HG03175 (cell line): ENCODE measurements around the gene DAD1.
"Not testable (repeated sequence)": the region's sequence is repeated elsewhere in the genome, so short reads cannot be mapped to it uniquely, and the experiment has no call there.

Experiments
- ATAC-seq: cut with Tn5 transposase; IDR thresholded peaks from one replicate; pipeline ENCODE4 v1.9.1; 2021; ENCODE audit warnings: mild to moderate bottlenecking, moderate library complexity; ENCODE audit not compliant: unreplicated experiment

Gene DAD1

DNA sequence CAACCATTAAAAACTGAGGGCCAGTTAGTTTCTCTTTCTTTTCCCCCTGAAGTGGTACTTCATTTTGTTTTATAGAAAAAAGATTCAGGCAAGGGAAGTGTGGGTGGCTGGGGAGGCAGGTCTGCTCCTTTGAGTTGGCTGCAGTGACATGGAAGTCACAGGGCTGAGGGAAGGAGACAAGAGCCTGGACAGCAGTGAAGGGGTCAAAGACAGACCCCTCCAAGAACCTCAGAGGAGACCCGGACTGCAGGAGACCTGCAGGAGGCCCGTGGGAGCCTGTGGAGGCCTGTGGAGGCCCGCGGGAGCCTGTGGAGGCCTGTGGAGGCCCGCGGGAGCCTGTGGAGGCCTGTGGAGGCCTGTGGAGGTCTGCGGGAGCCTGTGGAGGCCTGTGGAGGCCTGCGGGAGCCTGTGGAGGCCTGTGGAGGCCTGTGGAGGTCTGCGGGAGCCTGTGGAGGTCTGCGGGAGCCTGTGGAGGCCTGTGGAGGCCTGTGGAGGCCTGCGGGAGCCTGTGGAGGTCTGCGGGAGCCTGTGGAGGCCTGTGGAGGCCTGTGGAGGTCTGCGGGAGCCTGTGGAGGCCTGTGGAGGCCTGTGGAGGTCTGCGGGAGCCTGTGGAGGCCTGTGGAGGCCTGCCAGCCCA lies 35.0 kb downstream of the DAD1 start:
- ATAC-seq, result not testable (repeated sequence)

DNA sequence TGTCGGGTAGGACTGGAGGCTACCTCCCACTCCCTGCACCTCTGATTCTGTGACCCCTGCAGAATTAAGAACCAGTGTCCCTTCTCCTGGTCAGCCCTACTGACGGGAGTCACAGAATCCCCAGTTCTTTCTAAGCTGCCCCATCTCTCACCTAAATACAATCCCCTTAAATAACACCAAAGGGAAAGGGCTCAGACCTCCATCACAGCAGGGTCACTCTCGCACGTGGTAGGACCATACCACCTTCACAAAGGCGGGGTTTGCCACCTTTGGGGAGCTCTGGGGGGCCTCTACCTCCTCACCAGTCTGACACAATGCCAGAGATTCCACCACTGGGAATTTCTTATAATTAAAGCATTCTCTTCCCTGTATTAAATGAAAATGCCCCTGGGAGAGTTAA lies 35.6 kb downstream of the DAD1 start:
- no peak for ATAC-seq

DNA sequence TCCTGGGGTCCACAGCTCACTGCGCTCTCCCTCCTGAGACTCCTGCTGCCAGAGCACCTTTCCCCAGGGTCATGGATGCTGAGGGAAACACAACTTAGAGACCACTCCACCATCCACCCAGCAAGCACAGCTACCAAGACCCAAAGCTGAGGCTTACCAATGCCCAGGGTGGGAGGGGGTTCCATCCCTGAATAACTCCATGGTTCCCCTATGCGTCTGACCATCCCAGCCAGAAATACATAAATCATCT lies 36.3 kb downstream of the DAD1 start:
- ATAC-seq, result no peak

DNA sequence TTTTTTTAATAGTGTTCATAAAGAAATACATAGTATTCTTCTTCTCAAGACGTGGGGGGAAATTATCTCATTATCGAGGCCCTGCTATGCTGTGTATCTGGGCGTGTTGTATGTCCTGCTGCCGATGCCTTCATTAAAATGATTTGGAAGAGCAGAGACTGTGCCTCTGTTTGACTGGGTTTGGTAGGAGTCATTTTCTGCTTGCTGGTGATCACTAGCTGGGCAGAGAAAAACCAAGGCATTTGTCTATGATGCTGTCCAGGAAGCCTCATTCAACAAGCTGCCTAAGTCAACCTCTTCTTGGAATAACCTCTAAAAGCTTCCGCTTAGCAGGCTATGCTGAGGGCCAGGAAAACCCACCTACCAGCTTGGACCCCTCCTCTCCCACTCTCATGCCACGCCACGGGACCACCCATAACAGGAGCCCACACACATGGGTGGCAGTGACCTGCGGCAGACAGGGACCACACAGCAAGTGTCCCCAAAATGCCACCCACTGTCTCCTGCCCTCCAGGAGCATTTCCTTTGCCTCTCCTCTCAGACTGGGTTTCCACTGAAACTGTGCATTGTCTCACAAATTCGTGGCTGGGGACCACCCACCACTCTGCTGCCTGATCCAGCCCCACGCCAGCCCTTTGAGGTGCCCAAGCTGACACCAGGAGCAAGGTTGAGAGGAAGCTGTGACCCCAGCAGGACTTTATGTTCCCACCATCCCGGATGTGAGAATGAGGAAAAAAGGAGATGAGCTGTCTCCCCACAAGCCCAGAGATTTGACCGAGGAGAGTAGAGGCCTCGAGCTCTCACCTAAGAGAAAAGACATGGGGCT lies 36.8 kb downstream of the DAD1 start:
- no peak for ATAC-seq

DNA sequence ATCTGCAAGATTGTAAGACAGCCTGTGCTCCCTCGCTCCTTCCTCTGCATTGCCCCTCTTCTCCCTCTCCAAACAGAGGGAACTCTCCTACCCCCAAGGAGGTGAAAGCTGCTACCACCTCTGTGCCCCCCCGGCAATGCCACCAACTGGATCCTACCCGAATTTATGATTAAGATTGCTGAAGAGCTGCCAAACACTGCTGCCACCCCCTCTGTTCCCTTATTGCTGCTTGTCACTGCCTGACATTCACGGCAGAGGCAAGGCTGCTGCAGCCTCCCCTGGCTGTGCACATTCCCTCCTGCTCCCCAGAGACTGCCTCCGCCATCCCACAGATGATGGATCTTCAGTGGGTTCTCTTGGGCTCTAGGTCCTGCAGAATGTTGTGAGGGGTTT lies 37.4 kb downstream of the DAD1 start:
- ATAC-seq, result no peak

DNA sequence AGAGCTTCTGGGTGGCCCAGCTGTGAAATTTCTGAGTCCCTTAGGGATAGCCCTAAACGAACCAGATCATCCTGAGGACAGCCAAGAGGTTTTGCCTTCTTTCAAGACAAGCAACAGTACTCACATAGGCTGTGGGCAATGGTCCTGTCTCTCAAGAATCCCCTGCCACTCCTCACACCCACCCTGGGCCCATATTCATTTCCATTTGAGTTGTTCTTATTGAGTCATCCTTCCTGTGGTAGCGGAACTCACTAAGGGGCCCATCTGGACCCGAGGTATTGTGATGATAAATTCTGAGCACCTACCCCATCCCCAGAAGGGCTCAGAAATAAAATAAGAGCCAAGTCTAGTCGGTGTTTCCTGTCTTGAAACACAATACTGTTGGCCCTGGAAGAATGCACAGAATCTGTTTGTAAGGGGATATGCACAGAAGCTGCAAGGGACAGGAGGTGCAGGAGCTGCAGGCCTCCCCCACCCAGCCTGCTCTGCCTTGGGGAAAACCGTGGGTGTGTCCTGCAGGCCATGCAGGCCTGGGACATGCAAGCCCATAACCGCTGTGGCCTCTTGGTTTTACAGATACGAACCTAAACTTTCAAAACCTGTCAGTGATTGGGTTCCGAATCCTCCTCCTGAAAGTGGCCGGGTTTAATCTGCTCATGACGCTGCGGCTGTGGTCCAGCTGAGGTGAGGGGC lies 38.9 kb downstream of the DAD1 start:
- peak; percentile 51 for ATAC-seq

DNA sequence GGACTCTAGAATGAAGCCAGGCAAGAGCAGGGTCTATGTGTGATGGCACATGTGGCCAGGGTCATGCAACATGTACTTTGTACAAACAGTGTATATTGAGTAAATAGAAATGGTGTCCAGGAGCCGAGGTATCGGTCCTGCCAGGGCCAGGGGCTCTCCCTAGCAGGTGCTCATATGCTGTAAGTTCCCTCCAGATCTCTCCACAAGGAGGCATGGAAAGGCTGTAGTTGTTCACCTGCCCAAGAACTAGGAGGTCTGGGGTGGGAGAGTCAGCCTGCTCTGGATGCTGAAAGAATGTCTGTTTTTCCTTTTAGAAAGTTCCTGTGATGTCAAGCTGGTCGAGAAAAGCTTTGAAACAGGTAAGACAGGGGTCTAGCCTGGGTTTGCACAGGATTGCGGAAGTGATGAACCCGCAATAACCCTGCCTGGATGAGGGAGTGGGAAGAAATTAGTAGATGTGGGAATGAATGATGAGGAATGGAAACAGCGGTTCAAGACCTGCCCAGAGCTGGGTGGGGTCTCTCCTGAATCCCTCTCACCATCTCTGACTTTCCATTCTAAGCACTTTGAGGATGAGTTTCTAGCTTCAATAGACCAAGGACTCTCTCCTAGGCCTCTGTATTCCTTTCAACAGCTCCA lies 39.6 kb downstream of the DAD1 start:
- no peak for ATAC-seq

DNA sequence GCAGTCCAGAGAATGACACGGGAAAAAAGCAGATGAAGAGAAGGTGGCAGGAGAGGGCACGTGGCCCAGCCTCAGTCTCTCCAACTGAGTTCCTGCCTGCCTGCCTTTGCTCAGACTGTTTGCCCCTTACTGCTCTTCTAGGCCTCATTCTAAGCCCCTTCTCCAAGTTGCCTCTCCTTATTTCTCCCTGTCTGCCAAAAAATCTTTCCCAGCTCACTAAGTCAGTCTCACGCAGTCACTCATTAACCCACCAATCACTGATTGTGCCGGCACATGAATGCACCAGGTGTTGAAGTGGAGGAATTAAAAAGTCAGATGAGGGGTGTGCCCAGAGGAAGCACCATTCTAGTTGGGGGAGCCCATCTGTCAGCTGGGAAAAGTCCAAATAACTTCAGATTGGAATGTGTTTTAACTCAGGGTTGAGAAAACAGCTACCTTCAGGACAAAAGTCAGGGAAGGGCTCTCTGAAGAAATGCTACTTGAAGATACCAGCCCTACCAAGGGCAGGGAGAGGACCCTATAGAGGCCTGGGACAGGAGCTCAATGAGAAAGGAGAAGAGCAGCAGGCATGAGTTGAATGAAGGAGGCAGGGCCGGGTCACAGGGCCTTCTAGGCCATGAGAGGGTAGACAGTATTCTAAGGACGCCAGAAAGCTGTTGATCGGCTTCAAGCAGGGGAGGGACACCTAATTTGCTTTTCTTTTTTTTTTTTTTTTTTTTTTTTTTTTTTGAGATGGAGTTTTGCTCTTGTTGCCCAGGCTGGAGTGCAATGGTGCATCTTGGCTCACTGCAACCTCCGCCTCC lies 40.9 kb downstream of the DAD1 start:
- no peak for ATAC-seq

DNA sequence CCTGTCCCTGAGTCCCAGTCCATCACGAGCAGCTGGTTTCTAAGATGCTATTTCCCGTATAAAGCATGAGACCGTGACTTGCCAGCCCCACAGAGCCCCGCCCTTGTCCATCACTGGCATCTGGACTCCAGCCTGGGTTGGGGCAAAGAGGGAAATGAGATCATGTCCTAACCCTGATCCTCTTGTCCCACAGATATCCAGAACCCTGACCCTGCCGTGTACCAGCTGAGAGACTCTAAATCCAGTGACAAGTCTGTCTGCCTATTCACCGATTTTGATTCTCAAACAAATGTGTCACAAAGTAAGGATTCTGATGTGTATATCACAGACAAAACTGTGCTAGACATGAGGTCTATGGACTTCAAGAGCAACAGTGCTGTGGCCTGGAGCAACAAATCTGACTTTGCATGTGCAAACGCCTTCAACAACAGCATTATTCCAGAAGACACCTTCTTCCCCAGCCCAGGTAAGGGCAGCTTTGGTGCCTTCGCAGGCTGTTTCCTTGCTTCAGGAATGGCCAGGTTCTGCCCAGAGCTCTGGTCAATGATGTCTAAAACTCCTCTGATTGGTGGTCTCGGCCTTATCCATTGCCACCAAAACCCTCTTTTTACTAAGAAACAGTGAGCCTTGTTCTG lies 41.6 kb downstream of the DAD1 start:
- ATAC-seq, result no peak

DNA sequence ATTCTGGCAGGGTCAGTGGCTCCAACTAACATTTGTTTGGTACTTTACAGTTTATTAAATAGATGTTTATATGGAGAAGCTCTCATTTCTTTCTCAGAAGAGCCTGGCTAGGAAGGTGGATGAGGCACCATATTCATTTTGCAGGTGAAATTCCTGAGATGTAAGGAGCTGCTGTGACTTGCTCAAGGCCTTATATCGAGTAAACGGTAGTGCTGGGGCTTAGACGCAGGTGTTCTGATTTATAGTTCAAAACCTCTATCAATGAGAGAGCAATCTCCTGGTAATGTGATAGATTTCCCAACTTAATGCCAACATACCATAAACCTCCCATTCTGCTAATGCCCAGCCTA lies 42.3 kb downstream of the DAD1 start:
- ATAC-seq, result no peak

DNA sequence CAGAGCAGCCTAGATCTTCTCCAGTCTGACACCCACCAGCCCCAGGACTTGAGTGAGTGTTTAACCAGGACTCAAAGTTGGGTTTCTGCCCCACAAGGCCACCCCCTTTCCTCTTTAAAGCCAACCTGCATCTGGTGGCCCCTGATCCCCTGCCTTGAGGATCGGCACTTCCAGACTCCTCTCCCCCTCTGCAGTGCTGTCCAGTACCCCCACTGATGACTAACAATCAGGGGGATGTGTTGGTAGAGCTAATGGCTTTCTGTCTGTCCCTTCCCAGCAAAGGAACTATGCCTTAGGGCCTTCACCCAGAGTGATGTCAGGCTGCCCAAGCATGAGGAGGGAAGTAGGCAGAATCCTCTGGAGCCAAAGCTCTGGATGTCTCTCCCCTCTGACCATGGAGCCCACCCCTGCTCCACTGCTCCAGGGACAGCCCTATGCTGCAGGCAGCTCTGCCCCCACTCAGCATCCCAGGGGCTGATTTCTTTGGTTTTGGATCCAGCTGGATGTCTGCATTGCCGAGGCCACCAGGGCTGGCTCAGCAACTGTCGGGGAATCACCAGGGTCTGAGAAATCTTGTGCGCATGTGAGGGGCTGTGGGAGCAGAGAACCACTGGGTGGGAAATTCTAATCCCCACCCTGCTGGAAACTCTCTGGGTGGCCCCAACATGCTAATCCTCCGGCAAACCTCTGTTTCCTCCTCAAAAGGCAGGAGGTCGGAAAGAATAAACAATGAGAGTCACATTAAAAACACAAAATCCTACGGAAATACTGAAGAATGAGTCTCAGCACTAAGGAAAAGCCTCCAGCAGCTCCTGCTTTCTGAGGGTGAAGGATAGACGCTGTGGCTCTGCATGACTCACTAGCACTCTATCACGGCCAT lies 42.9 kb downstream of the DAD1 start:
- no peak for ATAC-seq

DNA sequence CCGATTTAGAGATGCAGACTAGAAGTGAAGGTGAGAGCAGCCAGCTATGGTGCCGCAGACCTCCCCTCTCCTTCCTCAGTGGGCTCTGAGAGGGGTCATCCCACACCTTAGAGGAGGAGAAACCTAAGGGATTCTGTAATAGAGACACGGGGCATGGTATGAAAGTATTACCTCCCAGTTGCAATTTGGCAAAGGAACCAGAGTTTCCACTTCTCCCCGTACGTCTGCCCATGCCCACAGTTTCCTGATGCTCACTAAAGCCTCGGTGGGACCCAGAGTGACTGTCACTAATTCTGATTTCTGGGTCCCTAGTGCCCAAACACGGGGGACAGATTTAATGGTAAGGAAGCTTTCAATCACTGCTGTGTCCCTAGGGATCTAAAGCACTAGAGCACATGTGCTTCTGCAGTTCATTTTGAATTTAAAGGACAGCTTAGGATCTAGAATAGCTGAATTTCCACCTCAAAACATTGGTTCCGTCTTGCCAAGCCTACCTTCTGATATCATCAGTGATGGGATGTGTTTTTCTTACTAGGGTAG lies 44.1 kb downstream of the DAD1 start:
- ATAC-seq, result no peak

DNA sequence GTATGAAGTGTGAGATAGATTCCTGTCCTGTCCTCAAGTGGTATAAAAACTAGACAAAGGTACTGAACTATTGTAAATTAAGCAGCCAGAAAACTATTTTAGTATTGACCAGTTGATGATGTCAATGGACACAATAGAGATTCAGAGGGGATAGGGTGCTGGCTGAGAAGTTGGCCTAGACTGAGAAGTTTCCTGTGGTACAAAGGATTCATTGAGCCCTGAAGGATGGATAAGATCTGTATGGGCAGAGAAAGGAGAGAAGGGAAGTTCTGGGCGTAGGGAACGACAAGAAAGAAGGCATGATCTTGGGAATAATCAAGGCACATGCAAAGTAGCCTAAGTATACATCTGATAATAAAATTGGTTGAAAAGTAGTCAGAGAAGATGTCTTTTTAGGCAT lies 44.6 kb downstream of the DAD1 start:
- ATAC-seq, result no peak

DNA sequence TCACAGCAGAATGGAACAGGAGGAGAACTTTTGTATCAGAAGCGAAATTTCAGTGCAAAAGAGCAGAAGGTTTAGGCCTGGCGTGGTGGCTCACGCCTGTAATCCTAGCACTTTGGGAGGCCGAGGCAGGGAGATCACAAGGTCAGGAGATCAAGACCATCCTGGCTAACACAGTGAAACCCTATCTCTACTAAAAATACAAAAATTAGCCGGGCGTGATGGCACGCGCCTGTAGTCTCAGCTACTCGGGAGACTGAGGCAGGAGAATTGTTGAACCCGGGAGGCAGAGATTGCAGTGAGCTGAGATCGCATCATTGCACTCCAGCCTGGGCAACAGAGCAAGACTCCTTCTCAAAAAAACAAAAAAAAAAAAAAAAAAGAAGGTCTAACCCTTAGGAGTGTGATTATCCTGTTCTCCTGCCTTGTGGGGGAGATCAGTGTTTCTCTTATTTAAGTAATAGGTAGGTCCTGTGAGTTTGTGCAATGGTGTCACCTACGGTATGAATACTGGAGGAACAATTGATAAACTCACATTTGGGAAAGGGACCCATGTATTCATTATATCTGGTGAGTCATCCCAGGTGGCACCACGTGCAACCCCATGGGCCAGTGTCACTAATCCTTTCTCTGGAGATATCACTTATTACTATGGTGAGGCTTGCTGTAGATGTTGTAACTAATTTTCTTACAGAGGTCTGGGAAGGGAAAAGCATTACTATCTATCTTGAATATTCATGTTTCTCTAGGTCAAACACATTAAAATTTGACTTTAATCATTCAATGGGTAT lies 45.3 kb downstream of the DAD1 start:
- ATAC-seq, result not testable (repeated sequence)

DNA sequence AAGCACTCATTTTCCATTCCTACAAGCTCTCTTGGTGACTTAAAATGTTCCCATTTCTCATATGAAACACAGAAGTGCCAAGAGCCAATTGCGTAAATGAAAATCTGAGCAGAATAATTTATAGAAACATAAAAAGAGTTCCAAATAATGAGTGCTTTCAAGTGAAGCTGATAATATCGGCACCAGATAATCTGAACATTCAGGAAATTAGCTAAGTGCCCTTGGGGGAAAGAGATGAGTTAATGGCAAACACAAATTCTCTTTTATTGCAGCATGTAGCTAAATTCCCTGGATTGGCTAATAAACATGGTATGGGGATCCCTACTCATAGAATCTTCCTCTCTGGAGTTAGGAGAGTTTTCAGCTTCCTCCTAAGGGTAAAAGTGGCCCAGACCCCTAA lies 46.7 kb downstream of the DAD1 start:
- ATAC-seq, result no peak

DNA sequence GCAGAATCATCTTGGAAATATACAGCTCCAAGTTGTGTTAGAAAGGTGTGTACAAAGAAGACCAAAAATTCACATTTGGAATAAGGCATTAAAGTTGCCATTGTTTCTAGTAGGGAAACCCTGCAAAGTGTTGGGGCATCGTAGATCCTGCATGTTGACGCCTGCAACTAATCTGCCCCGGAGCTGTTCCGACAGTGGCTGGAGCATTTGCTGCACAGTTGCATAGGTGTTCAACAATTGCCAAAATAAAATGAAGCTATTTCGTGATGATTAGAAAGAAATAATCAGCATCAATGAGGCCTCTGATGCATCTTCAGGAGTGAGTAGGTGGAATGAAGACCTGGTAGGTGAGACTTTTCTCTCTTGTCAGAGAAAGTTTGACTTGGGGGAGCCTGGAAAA lies 47.3 kb downstream of the DAD1 start:
- ATAC-seq, result no peak

DNA sequence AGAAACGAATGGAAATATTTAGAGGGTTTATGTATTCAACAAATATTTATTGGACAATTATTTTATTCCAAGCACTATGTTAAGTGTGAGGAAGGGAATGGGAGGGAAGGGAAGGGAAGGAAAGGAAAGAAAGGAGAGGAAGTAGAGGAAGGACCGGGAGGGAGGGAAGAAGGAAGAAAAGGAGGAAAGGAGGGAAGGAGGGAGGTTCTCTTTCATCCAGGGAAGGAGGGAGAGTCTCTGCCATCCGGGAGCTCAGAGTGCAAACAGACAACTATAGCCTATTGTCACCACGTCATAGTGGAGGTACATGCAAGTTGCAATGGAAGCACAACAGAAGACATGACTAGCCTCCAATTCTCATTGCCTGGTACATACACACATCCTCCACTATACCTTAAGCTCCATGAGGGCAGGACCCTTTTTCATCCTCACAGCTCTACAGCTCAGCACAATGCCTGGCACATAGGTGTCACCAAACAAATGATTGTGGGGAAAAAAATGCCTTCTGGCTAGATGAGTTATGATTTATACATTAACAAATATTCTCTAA lies 48.1 kb downstream of the DAD1 start:
- ATAC-seq, result no peak

DNA sequence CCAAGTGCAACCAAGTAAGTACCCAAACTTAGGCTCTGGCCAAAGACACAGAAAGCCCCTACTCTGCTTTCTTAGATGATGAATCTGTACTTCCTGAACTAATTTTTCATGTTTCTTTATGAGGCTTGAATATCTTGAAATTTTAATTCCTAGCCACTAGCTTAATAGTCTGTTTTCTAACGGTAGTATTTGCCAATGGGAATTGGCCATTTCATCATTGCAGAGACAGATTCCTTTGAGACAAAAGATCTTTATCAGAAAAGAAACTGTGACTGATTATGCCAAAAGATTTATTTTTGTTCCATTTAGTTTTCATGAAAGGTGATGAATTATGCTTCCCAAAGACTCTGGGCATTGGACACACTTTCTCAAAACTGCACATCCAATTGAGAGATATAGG lies 48.7 kb downstream of the DAD1 start:
- ATAC-seq, result no peak
